HEK293 (cell line): ENCODE measurements around the gene MTHFSD.

ENCODE experiments used
- HOXA7 ChIP-seq: sonication (generic); formaldehyde crosslinking; IDR thresholded peaks from 2 replicates; pipeline ENCODE4 v1.8.1; 2022; ENCODE audit warnings: missing genetic modification reagents, borderline replicate concordance
- KLF1 ChIP-seq: fragments of 450-650 bp; formaldehyde crosslinking; IDR thresholded peaks from 2 replicates; pipeline ENCODE4 v1.5.1; 2016; ENCODE audit warnings: missing biosample characterization, missing genetic modification characterization
- RBAK ChIP-seq: fragments of 450-650 bp; formaldehyde crosslinking; IDR thresholded peaks from 2 replicates; pipeline ENCODE4 v1.5.1; 2016; ENCODE audit warnings: missing biosample characterization, missing genetic modification characterization
- SP2 ChIP-seq: fragments of 450-650 bp; formaldehyde crosslinking; IDR thresholded peaks from 2 replicates; pipeline ENCODE4 v1.5.1; 2016; ENCODE audit warnings: missing biosample characterization, missing genetic modification characterization
- ZFHX2 ChIP-seq: fragments of 450-650 bp; formaldehyde crosslinking; conservative IDR thresholded peaks from 2 replicates; pipeline ENCODE4 v1.5.1; 2016; ENCODE audit warnings: missing biosample characterization, missing genetic modification characterization
- ZNF214 ChIP-seq: fragments of 450-650 bp; formaldehyde crosslinking; IDR thresholded peaks from 2 replicates; pipeline ENCODE4 v1.5.1; 2017; ENCODE audit warnings: missing biosample characterization, mild to moderate bottlenecking, missing genetic modification characterization, borderline replicate concordance
- ZNF23 ChIP-seq: fragments of 450-650 bp; formaldehyde crosslinking; IDR thresholded peaks from 2 replicates; pipeline ENCODE4 v1.5.1; 2016; ENCODE audit warnings: missing biosample characterization, missing genetic modification characterization, borderline replicate concordance
- ZNF530 ChIP-seq: fragments of 450-650 bp; formaldehyde crosslinking; IDR thresholded peaks from 2 replicates; pipeline ENCODE4 v1.5.1; 2016; ENCODE audit warnings: low read depth, missing biosample characterization, missing genetic modification characterization
- TF ChIP-seq, protein P1 (sequence below): fragments of 450-650 bp; formaldehyde crosslinking; IDR thresholded peaks from 2 replicates; pipeline ENCODE4 v1.5.1; 2017; ENCODE audit warnings: missing biosample characterization, missing genetic modification characterization
- TF ChIP-seq, protein P2 (sequence below): fragments of 450-650 bp; formaldehyde crosslinking; IDR thresholded peaks from 2 replicates; pipeline ENCODE4 v1.5.1; 2016; ENCODE audit warnings: missing biosample characterization, missing genetic modification characterization
- TF ChIP-seq, protein P3 (sequence below): sonication (generic); formaldehyde crosslinking; IDR thresholded peaks from 2 replicates; pipeline ENCODE4 v1.8.1; 2022; ENCODE audit warnings: mild to moderate bottlenecking, moderate library complexity, missing genetic modification reagents

DNA sequence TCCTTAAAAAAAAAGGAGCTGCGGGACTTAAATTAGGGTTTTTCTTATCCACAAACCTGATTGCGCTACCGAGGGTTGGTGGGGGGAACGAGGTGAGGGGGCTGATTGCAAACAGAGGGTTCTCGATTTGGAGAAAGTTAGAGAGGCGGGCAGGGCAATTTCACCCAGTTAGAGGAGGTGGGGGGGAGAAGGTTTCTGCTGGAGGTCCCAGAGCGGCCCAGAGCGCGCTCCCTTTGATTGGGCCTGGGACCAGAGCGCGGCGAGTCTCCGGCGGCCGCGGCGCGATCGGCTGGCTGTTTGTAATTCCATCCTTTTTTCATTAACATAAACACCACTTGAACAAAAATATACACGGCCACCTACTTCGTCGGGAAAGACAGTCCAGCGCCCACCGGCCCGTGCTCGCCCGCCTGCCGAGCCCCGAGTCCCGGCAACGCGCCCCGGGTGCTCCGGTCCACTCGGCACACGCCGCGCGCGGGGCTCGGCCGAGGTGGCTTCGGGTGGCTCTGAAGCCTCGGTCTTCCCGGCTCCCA is 58.0 kb downstream of the MTHFSD start:
- TF ChIP-seq, protein P1, sequence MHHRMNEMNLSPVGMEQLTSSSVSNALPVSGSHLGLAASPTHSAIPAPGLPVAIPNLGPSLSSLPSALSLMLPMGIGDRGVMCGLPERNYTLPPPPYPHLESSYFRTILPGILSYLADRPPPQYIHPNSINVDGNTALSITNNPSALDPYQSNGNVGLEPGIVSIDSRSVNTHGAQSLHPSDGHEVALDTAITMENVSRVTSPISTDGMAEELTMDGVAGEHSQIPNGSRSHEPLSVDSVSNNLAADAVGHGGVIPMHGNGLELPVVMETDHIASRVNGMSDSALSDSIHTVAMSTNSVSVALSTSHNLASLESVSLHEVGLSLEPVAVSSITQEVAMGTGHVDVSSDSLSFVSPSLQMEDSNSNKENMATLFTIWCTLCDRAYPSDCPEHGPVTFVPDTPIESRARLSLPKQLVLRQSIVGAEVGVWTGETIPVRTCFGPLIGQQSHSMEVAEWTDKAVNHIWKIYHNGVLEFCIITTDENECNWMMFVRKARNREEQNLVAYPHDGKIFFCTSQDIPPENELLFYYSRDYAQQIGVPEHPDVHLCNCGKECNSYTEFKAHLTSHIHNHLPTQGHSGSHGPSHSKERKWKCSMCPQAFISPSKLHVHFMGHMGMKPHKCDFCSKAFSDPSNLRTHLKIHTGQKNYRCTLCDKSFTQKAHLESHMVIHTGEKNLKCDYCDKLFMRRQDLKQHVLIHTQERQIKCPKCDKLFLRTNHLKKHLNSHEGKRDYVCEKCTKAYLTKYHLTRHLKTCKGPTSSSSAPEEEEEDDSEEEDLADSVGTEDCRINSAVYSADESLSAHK: no peak
- no peak for TF ChIP-seq ZNF530 (tag by site-specific recombination)
- no peak for TF ChIP-seq ZNF23 (tag by site-specific recombination)
- TF ChIP-seq ZNF214: no peak
- no peak for TF ChIP-seq SP2 (tag by site-specific recombination)
- TF ChIP-seq, protein P2, sequence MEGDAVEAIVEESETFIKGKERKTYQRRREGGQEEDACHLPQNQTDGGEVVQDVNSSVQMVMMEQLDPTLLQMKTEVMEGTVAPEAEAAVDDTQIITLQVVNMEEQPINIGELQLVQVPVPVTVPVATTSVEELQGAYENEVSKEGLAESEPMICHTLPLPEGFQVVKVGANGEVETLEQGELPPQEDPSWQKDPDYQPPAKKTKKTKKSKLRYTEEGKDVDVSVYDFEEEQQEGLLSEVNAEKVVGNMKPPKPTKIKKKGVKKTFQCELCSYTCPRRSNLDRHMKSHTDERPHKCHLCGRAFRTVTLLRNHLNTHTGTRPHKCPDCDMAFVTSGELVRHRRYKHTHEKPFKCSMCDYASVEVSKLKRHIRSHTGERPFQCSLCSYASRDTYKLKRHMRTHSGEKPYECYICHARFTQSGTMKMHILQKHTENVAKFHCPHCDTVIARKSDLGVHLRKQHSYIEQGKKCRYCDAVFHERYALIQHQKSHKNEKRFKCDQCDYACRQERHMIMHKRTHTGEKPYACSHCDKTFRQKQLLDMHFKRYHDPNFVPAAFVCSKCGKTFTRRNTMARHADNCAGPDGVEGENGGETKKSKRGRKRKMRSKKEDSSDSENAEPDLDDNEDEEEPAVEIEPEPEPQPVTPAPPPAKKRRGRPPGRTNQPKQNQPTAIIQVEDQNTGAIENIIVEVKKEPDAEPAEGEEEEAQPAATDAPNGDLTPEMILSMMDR: no peak
- TF ChIP-seq HOXA7 (CRISPR knock-in tag): no peak
- TF ChIP-seq, protein P3, sequence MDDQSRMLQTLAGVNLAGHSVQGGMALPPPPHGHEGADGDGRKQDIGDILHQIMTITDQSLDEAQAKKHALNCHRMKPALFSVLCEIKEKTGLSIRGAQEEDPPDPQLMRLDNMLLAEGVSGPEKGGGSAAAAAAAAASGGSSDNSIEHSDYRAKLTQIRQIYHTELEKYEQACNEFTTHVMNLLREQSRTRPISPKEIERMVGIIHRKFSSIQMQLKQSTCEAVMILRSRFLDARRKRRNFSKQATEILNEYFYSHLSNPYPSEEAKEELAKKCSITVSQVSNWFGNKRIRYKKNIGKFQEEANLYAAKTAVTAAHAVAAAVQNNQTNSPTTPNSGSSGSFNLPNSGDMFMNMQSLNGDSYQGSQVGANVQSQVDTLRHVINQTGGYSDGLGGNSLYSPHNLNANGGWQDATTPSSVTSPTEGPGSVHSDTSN (CRISPR knock-in tag): no peak
- no peak for TF ChIP-seq ZFHX2 (tag by site-specific recombination)
- no peak for TF ChIP-seq RBAK (tag by site-specific recombination)
- TF ChIP-seq KLF1 (tag by site-specific recombination): no peak
